Bone marrow (tissue), 2 donors: ENCODE data around the gene LIMS2.

Source experiments
- DNase-seq, 2 donors: peaks; one replicate each; lab custom pipeline; 2025; lab: John Stamatoyannopoulos, UW

Gene LIMS2

GRCh38 chr2:127658641-127659407 lies 16.5 kb downstream of the LIMS2 start:
- no peak for DNase-seq

GRCh38 chr2:127658146-127658545 lies 17.2 kb downstream of the LIMS2 start:
- DNase-seq = no peak

GRCh38 chr2:127657232-127657595 lies 18.1 kb downstream of the LIMS2 start:
- no peak for DNase-seq

GRCh38 chr2:127656569-127657231 lies 18.6 kb downstream of the LIMS2 start:
- DNase-seq = no peak

- no peak for DNase-seq
These were observed 19.9 kb downstream of the LIMS2 start for GRCh38 chr2:127655209-127656073.

- DNase-seq = no peak
These were observed 20.5 kb downstream of the LIMS2 start for GRCh38 chr2:127654838-127655175.

GRCh38 chr2:127654084-127654837 lies 21.1 kb downstream of the LIMS2 start:
- no peak for DNase-seq

- DNase-seq = no peak
These were observed 21.8 kb downstream of the LIMS2 start for GRCh38 chr2:127653421-127654083.

- DNase-seq = no peak
These were observed 22.5 kb downstream of the LIMS2 start for GRCh38 chr2:127652786-127653357.

GRCh38 chr2:127651971-127652550 lies 23.3 kb downstream of the LIMS2 start:
- DNase-seq = no peak

- DNase-seq = no peak
These were observed 23.9 kb downstream of the LIMS2 start for GRCh38 chr2:127651381-127651809.

GRCh38 chr2:127650785-127651380 lies 24.4 kb downstream of the LIMS2 start:
- no peak for DNase-seq

GRCh38 chr2:127650041-127650784 lies 25.1 kb downstream of the LIMS2 start:
- DNase-seq = no peak

GRCh38 chr2:127649684-127650040 lies 25.7 kb downstream of the LIMS2 start:
- DNase-seq = peak; percentile 32 to 57

GRCh38 chr2:127649100-127649611 lies 26.2 kb downstream of the LIMS2 start:
- no peak for DNase-seq

- DNase-seq = no peak
These were observed 27.0 kb downstream of the LIMS2 start for GRCh38 chr2:127648321-127648720.

GRCh38 chr2:127647242-127648190 lies 27.8 kb downstream of the LIMS2 start:
- DNase-seq = no peak
